Endothelial cell of umbilical vein (primary cell): Measurements from ENCODE around the gene ACSL6. TPM values are rescaled to one million over a fixed set of nuclear protein-coding genes. Genes with fewer than 3 reads are reported as not detected.

Source experiments
- BruUV-seq: library from RNA; stranded (reverse); fragments of 400-500 nt; replicated peaks from 2 replicates; lab custom pipeline; 2021; lab: Mats Ljungman, UMichigan
- CTCF ChIA-PET: fragments of 300-600, 350-600 bp; sonication (Branson Sonifier 250); formaldehyde crosslinking; loops from one replicate; lab custom pipeline; 2021; ENCODE audit warnings: antibody characterized with exemption, inconsistent platforms; lab: Charles Lee
- POLR2A ChIA-PET: fragments of 300-600, 350-600 bp; sonication (Branson Sonifier 250); formaldehyde crosslinking; loops from one replicate; lab custom pipeline; 2021; ENCODE audit warnings: antibody characterized with exemption, inconsistent platforms; lab: Charles Lee
- DNase-seq: peaks from one replicate; pipeline ENCODE4 v3.0.0-alpha.2; 2011; ENCODE audit warnings: low read depth, low spot score
- FAIRE-seq: peaks from 2 replicates; lab custom pipeline; 2011; peaks lifted over from hg19 to GRCh38; lab: Jason Lieb, UNC
- H2AFZ ChIP-seq: 2 replicates; pipeline ENCODE4 v1.6.0; 2012; ENCODE audit warnings: low read depth, low read length, control low read depth, inconsistent platforms
- H3K27ac ChIP-seq: 2 replicates; pipeline ENCODE4 v1.5.1; 2011; ENCODE audit warnings: low read depth, mild to moderate bottlenecking, control low read depth, low read length, moderate library complexity; ENCODE audit not compliant: insufficient read depth
- H3K27me3 ChIP-seq, 2 experiments: 2 replicates each; pipeline versions ENCODE4 v1.6.0 to v1.6.1; 2011; ENCODE audit warnings: low read length in 2 of 2, mixed read lengths in 1 of 2; ENCODE audit not compliant: control insufficient read depth in 2 of 2, insufficient read depth in 2 of 2
- H3K36me3 ChIP-seq, 2 experiments: 2 replicates in 1 of 2; 3 replicates in 1 of 2; pipeline ENCODE4 v1.5.1; 2011; ENCODE audit warnings: low read length in 2 of 2, mild to moderate bottlenecking in 1 of 2, moderate library complexity in 1 of 2; ENCODE audit not compliant: control insufficient read depth in 2 of 2, insufficient read depth in 2 of 2; ENCODE audit errors: extremely low read depth in 1 of 2
- H3K4me1 ChIP-seq: 3 replicates; pipeline ENCODE4 v1.5.1; 2011; ENCODE audit warnings: mild to moderate bottlenecking, low read length; ENCODE audit not compliant: control insufficient read depth, insufficient read depth; ENCODE audit errors: extremely low read depth
- H3K4me2 ChIP-seq: 2 replicates; pipeline ENCODE4 v1.6.1; 2011; ENCODE audit warnings: low read length, control low read depth, mixed read lengths; ENCODE audit not compliant: insufficient read depth
- H3K4me3 ChIP-seq, 3 experiments: fragments of 200-600 bp in 1 of 3; sonication (generic), shearing (Covaris generic) in 1 of 3; replicated peaks in 1 of 3; 2 replicates each; pipeline ENCODE4 v1.5.1; 2011 to 2016; ENCODE audit warnings: control low read depth in 3 of 3, low read length in 3 of 3, mild to moderate bottlenecking in 2 of 3, inconsistent platforms in 1 of 3, low read depth in 1 of 3, moderate library complexity in 1 of 3; ENCODE audit not compliant: insufficient read depth in 1 of 3
- H3K79me2 ChIP-seq: 2 replicates; pipeline ENCODE4 v1.6.0; 2012; ENCODE audit warnings: low read length, inconsistent platforms; ENCODE audit not compliant: control insufficient read depth, insufficient read depth
- H3K9ac ChIP-seq: replicated peaks from 2 replicates; pipeline ENCODE3; 2011; ENCODE audit warnings: low read length, control low read depth; ENCODE audit not compliant: insufficient read depth; ENCODE audit errors: extremely low read depth
- H3K9me1 ChIP-seq: replicated peaks from 3 replicates; pipeline ENCODE4 v1.6.0; 2011; ENCODE audit warnings: mild to moderate bottlenecking, low read length; ENCODE audit not compliant: control insufficient read depth, insufficient read depth; ENCODE audit errors: extremely low read depth
- H3K9me3 ChIP-seq: replicated peaks from 2 replicates; pipeline ENCODE4 v1.5.1; 2012; ENCODE audit warnings: low read length, inconsistent platforms; ENCODE audit not compliant: control insufficient read depth, insufficient read depth
- H4K20me1 ChIP-seq: replicated peaks from 2 replicates; pipeline ENCODE3; 2011; ENCODE audit warnings: mild to moderate bottlenecking, low read length; ENCODE audit not compliant: control insufficient read depth, insufficient read depth; ENCODE audit errors: extremely low read depth
- EZH2 ChIP-seq: IDR thresholded peaks from 2 replicates; pipeline ENCODE4 v1.6.1; 2012; ENCODE audit warnings: borderline replicate concordance, low read depth, mild to moderate bottlenecking, moderate library complexity, low read length, inconsistent platforms; ENCODE audit not compliant: severe bottlenecking
- FOS ChIP-seq: IDR thresholded peaks from 2 replicates; pipeline ENCODE4 v1.6.1; 2011; ENCODE audit warnings: mild to moderate bottlenecking, low read length, moderate library complexity, borderline replicate concordance; ENCODE audit not compliant: insufficient read depth
- GATA2 ChIP-seq: IDR thresholded peaks from 2 replicates; pipeline ENCODE4 v1.7.0; 2011; ENCODE audit warnings: low read depth, mild to moderate bottlenecking, moderate library complexity, mixed read lengths, low read length; ENCODE audit not compliant: insufficient read length, insufficient read depth
- MYC ChIP-seq: IDR thresholded peaks from one replicate; pipeline ENCODE4 v1.6.1; 2011; ENCODE audit warnings: mild to moderate bottlenecking, low read depth, low read length
- POLR2A ChIP-seq: IDR thresholded peaks from 2 replicates; pipeline ENCODE4 v1.6.1; 2012; ENCODE audit warnings: low read depth, mild to moderate bottlenecking, control low read depth, low read length
- POLR2AphosphoS5 ChIP-seq: IDR thresholded peaks from 2 replicates; pipeline ENCODE4 v1.6.1; 2012; ENCODE audit warnings: low read depth, mild to moderate bottlenecking, control low read depth, low read length, moderate library complexity; ENCODE audit not compliant: insufficient read depth
- dilution Hi-C: fragments of 300-500 bp; cut with MboI; formaldehyde crosslinking; loops from one replicate; pipeline ENCODE4 v1.15.0; 2019; ENCODE audit warnings: low sequenced_read_pairs; ENCODE audit not compliant: extremely low pct_ligation_motif_present
- intact Hi-C: fragments of 100-400 bp; cut with micrococcal nuclease; formaldehyde crosslinking; loops from one replicate; pipeline ENCODE4 v1.10.0; 2022
- polyA plus RNA-seq, 4 experiments: library from polyadenylated mRNA; depleted of rRNA in 3 of 4; stranded (reverse) in 3 of 4; unstranded in 1 of 4; fragments of >200 nt; gene quantifications; 2 replicates each; pipeline versions ENCODE4 v1.2.1 to v1.2.3, GENCODE V29; 2011 to 2012; ENCODE audit warnings: missing spikeins in 1 of 4
- total RNA-seq: library from RNA; stranded (reverse); gene quantifications from 2 replicates; pipeline ENCODE4 v1.2.3, GENCODE V29; 2021
- TF ChIP-seq, protein P1 (sequence below): IDR thresholded peaks from 2 replicates; pipeline ENCODE4 v1.6.1; 2011; ENCODE audit not compliant: insufficient read depth, insufficient read length
- TF ChIP-seq, protein P2 (sequence below), 2 donors: IDR thresholded peaks; 1 replicate in 1 of 2; 2 replicates in 1 of 2; pipeline ENCODE4 v1.5.1; 2011; ENCODE audit warnings: low read length in 2 of 2, mild to moderate bottlenecking in 2 of 2, moderate library complexity in 2 of 2, control low read depth in 1 of 2, inconsistent platforms in 1 of 2, low read depth in 1 of 2; ENCODE audit not compliant: insufficient read depth in 1 of 2; ENCODE audit errors: extremely low read depth in 1 of 2

The ACSL6 gene
- total and polyA plus RNA-seq, 2 donors (not counting 3 experiments of a cell fraction or from before 2014, with no cell fraction given), result not detected

DNA sequence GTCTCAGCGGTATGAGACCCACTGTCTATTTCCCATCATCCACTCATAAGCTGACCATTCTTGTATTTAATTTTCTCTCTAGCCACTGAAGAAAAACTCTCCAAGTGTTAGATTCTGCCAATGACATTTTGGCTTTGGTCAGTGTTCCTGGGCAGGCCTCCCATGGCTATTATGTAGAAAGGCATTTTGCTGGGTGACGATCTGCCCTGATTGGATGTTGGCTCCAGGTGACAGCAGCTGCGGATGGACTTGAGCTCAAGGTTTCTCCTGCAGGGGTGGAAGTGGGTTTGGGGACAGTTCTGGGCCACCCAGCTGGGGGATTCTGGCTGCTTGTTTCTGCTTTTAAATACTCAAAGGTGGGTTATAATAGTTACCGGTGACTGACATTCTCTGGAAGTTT lies 31.6 kb downstream of the ACSL6 start:
- H3K4me1 ChIP-seq, result peaks cover 5% of the 10 kb centered on the region
- intact Hi-C loops (no loop called here), dilution Hi-C loops (no loop called here)
- TF ChIP-seq GATA2, result no peak
- TF ChIP-seq, protein P1, sequence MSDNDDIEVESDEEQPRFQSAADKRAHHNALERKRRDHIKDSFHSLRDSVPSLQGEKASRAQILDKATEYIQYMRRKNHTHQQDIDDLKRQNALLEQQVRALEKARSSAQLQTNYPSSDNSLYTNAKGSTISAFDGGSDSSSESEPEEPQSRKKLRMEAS, result no peak
- TF ChIP-seq POLR2AphosphoS5, result no peak
- TF ChIP-seq MYC, result no peak
- no peak for TF ChIP-seq POLR2A
- TF ChIP-seq FOS, result no peak
- TF ChIP-seq EZH2, result no peak
- H3K4me2 ChIP-seq, result no peak overlapping the region
- H3K9me1 ChIP-seq, result no peaks in the 10 kb centered on the region
- no peaks in the 10 kb centered on the region for H4K20me1 ChIP-seq
- no peak for FAIRE-seq
- no peak overlapping the region for H2AFZ ChIP-seq
- H3K27me3 ChIP-seq, result peaks cover 2 to 7% of the 10 kb centered on the region in 2 experiments
- H3K79me2 ChIP-seq, result no peaks in the 10 kb centered on the region
- ChIA-PET POLR2A (no interaction called here), CTCF (no interaction called here)
- no peak overlapping the region for H3K27ac ChIP-seq
- H3K9me3 ChIP-seq, result no peaks in the 10 kb centered on the region
- no peak overlapping the region for H3K4me3 ChIP-seq
- BruUV-seq, result no TSS peak
- H3K9ac ChIP-seq, result no peak overlapping the region
- H3K36me3 ChIP-seq, result no peaks in the 10 kb centered on the region
- no peak for DNase-seq

DNA sequence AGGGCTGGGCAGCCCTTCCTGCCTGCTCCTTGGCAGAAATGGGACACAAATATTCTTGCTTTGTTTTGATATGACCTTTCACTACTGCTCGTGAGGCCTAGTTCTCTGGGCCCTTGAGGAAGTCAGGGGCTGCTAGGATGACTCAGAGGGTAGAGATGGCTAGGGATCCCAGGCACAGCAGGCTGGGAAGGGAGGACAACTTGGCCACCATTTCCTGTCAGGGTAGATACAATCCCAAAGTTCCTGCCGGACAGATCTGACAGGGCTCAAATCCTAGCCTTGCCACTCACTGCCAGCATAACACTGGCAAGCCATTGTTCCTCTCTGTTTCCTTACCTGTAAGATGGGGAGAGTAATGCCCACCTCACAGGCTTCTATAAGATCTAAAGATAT lies 34.2 kb downstream of the ACSL6 start:
- Histone ChIP-seq H3K79me2 (no peaks in the 10 kb centered on the region), H3K27ac (no peak overlapping the region), H3K9me1 (no peaks in the 10 kb centered on the region), H3K4me2 (no peak overlapping the region), H3K4me1 (peaks cover 5% of the 10 kb centered on the region), H4K20me1 (no peaks in the 10 kb centered on the region), H3K4me3 (no peak overlapping the region), H3K36me3 (no peaks in the 10 kb centered on the region), H2AFZ (no peak overlapping the region), H3K9ac (no peak overlapping the region), H3K27me3 (peaks cover 0 to 2% of the 10 kb centered on the region in 2 experiments), H3K9me3 (no peaks in the 10 kb centered on the region)
- ChIA-PET CTCF (interaction anchor here (1.0 kb wide), 1 partner anchor 15 kb away, joined by 4 read pairs; no protein-coding TSS in a partner anchor), POLR2A (no interaction called here)
- dilution Hi-C loops (no loop called here), intact Hi-C loops (no loop called here)
- FAIRE-seq (no peak), DNase-seq (peak; percentile 15)
- TF ChIP-seq FOS, result peak; percentile 17
- TF ChIP-seq, protein P2, sequence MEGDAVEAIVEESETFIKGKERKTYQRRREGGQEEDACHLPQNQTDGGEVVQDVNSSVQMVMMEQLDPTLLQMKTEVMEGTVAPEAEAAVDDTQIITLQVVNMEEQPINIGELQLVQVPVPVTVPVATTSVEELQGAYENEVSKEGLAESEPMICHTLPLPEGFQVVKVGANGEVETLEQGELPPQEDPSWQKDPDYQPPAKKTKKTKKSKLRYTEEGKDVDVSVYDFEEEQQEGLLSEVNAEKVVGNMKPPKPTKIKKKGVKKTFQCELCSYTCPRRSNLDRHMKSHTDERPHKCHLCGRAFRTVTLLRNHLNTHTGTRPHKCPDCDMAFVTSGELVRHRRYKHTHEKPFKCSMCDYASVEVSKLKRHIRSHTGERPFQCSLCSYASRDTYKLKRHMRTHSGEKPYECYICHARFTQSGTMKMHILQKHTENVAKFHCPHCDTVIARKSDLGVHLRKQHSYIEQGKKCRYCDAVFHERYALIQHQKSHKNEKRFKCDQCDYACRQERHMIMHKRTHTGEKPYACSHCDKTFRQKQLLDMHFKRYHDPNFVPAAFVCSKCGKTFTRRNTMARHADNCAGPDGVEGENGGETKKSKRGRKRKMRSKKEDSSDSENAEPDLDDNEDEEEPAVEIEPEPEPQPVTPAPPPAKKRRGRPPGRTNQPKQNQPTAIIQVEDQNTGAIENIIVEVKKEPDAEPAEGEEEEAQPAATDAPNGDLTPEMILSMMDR (IDR thresholded peaks at IDR 0.05; ENCODE audit: extremely low read depth in 1 of 2, insufficient read depth in 1 of 2, low read depth in 1 of 2, low read length in 2 of 2), result no peak
- no TSS peak for BruUV-seq
